ENCODE results near the gene EMC8. TPM values are rescaled to one million over a fixed set of nuclear protein-coding genes. Genes with fewer than 3 reads are reported as not detected.

The EMC8 gene
- total and polyA plus RNA-seq, 2 of the 8 experiments (the other 6 are each of a cell fraction or from before 2014, with no cell fraction given): 52.2 to 69.7 TPM

GRCh38 chr16:85828166-85828565, 28.8 kb upstream of the EMC8 start:
- no peak overlapping the region for H3K23ac ChIP-seq (ENCODE audit: insufficient read length)
- no peak for FAIRE-seq
- POLR2A ChIA-PET (ENCODE audit: partially characterized antibody): no interaction called here
- H2BK5ac ChIP-seq (ENCODE audit: low read depth, low read length): no peak overlapping the region
- no peak overlapping the region for H3K18ac ChIP-seq (ENCODE audit: extremely low read depth, low read length)
- TF ChIP-seq TEAD4 (IDR thresholded peaks at IDR 0.05; ENCODE audit: low read depth, low read length) (no peak), CREB1 (IDR thresholded peaks at IDR 0.05) (no peak), ASH2L (IDR thresholded peaks at IDR 0.05; ENCODE audit: low read length) (no peak), MAX (IDR thresholded peaks at IDR 0.05) (no peak), POLR2A (IDR thresholded peaks at IDR 0.05; ENCODE audit: control extremely low read depth in 1 of 2, low read depth in 2 of 2, low read length in 2 of 2) (no peak)
- 95% methylated on average over 9 of the region's 9 CpGs; no CpG with 5 or more reads in 1 of the 2 experiments for WGBS, 2 experiments (ENCODE audit: extremely low coverage in 1 of 2, insufficient coverage in 1 of 2, insufficient read length in 1 of 2, insufficient replicate concordance in 2 of 2, low coverage in 1 of 2, low lambda C conversion rate in 2 of 2, missing lambda C conversion rate in 1 of 2)
- no peak overlapping the region for H2AFZ ChIP-seq (ENCODE audit: low read length)
- no peak overlapping the region for H3K14ac ChIP-seq (ENCODE audit: insufficient read length)
- H3K79me2 ChIP-seq (ENCODE audit: control insufficient read depth in 1 of 2, insufficient read depth in 2 of 2, low read length in 2 of 2): no peaks in the 10 kb centered on the region
- no peak overlapping the region for H3K4ac ChIP-seq (replicated peaks; ENCODE audit: insufficient read length, low read depth, low read length)
- H2BK15ac ChIP-seq (ENCODE audit: low read length): no peak overlapping the region
- H3K4me2 ChIP-seq (ENCODE audit: insufficient read depth in 1 of 2, low read depth in 2 of 2, low read length in 2 of 2): no peak overlapping the region
- no peak overlapping the region for H2BK20ac ChIP-seq (ENCODE audit: low read length)
- no peak overlapping the region for H4K8ac ChIP-seq (ENCODE audit: extremely low read depth, insufficient read depth, low read length)
- H3K27ac ChIP-seq (ENCODE audit: low read depth, low read length): no peak overlapping the region
- H4K91ac ChIP-seq (replicated peaks; ENCODE audit: insufficient read length, low read length): no peak overlapping the region
- H3K27me3 ChIP-seq (replicated peaks in 1 of 4; ENCODE audit: control insufficient read depth in 3 of 4, extremely low read depth in 1 of 4, insufficient read depth in 3 of 4, low read length in 3 of 4): peaks cover 0 to 3% (median 0%) of the 10 kb centered on the region in 4 experiments; a peak in 1 of 7 replicates
- H3K23me2 ChIP-seq (ENCODE audit: low read depth, low read length): peaks cover 8% of the 10 kb centered on the region; the same call in 1 of the 2 replicates
- no peak overlapping the region for H2BK120ac ChIP-seq (replicated peaks; ENCODE audit: low read depth, low read length)
- H3K4me3 ChIP-seq (ENCODE audit: extremely low read depth in 1 of 4, insufficient read depth in 2 of 4, low read depth in 3 of 4, low read length in 4 of 4): no peak overlapping the region
- H4K5ac ChIP-seq (ENCODE audit: insufficient read length, low read depth, low read length): no peak overlapping the region
- H2AK5ac ChIP-seq (ENCODE audit: low read depth, low read length): no peak overlapping the region
- no peak overlapping the region for H2BK12ac ChIP-seq (ENCODE audit: low read depth, low read length)
- H3K56ac ChIP-seq (replicated peaks; ENCODE audit: insufficient read length, low read depth, low read length): no peak overlapping the region
- no peak for DNase-seq (ENCODE audit: low read depth in 1 of 2, low spot score in 2 of 2)
- H3K36me3 ChIP-seq (ENCODE audit: control insufficient read depth in 2 of 4, insufficient read depth in 4 of 4, low read length in 3 of 4): no peaks in the 10 kb centered on the region
- no peaks in the 10 kb centered on the region; a peak in 1 of 7 replicates for H3K4me1 ChIP-seq (replicated peaks in 1 of 4; ENCODE audit: control insufficient read depth in 3 of 4, insufficient read depth in 4 of 4, low read length in 3 of 4)
- H4K20me1 ChIP-seq (replicated peaks in 1 of 2; ENCODE audit: control insufficient read depth in 1 of 2, insufficient read depth in 2 of 2, low read length in 2 of 2): peaks cover 0 to 7% of the 10 kb centered on the region in 2 experiments
- H3K79me1 ChIP-seq (ENCODE audit: low read depth, low read length): no peaks in the 10 kb centered on the region
- CTCF ChIA-PET (ENCODE audit: partially characterized antibody): no interaction called here
- no peak overlapping the region for H3K9ac ChIP-seq (replicated peaks in 1 of 4; ENCODE audit: extremely low read depth in 1 of 4, low read depth in 3 of 4, low read length in 3 of 4)
- peaks cover 0 to 3% of the 10 kb centered on the region in 2 experiments; a peak in 1 of 4 replicates for H3K9me3 ChIP-seq (ENCODE audit: insufficient read depth in 2 of 2, low read depth in 1 of 2, low read length in 1 of 2)

Measured in H1 (cell line).